Astrocyte (in vitro differentiated cells and primary cell): ENCODE data around the gene TRUB2. TPM values are rescaled to one million over a fixed set of nuclear protein-coding genes. Genes with fewer than 3 reads are reported as not detected.

Experiments
- DNase-seq: peaks from one replicate; pipeline ENCODE4 v3.0.0-alpha.2; 2010; ENCODE audit warnings: low read depth
- FAIRE-seq: peaks from 2 replicates; lab custom pipeline; 2011; peaks lifted over from hg19 to GRCh38; lab: Jason Lieb, UNC
- H2AFZ ChIP-seq: 2 replicates; pipeline ENCODE4 v1.6.0; 2012; ENCODE audit warnings: low read depth, low read length, inconsistent platforms
- H3K27ac ChIP-seq: 2 replicates; pipeline ENCODE4 v1.5.1; 2011; ENCODE audit warnings: low read depth, low read length, inconsistent platforms
- H3K27me3 ChIP-seq: 2 replicates; pipeline ENCODE4 v1.6.0; 2011; ENCODE audit warnings: low read length, inconsistent platforms; ENCODE audit not compliant: insufficient read depth
- H3K36me3 ChIP-seq: 2 replicates; pipeline ENCODE4 v1.5.1; 2011; ENCODE audit warnings: low read length, inconsistent platforms; ENCODE audit not compliant: insufficient read depth
- H3K4me1 ChIP-seq: 2 replicates; pipeline ENCODE4 v1.5.1; 2011; ENCODE audit warnings: low read length, inconsistent platforms; ENCODE audit not compliant: insufficient read depth
- H3K4me2 ChIP-seq: 2 replicates; pipeline ENCODE4 v1.6.0; 2012; ENCODE audit warnings: low read length, inconsistent platforms
- H3K4me3 ChIP-seq: 2 replicates; pipeline ENCODE4 v1.5.1; 2011; ENCODE audit warnings: low read depth, mild to moderate bottlenecking, low read length, inconsistent platforms; ENCODE audit not compliant: insufficient read depth
- H3K79me2 ChIP-seq: 2 replicates; pipeline ENCODE4 v1.6.0; 2012; ENCODE audit warnings: mild to moderate bottlenecking, low read length, inconsistent platforms; ENCODE audit not compliant: insufficient read depth
- H3K9ac ChIP-seq: 2 replicates; pipeline ENCODE4 v1.6.0; 2012; ENCODE audit warnings: mild to moderate bottlenecking, low read length, inconsistent platforms
- H3K9me3 ChIP-seq: 2 replicates; pipeline ENCODE4 v1.5.1; 2012; ENCODE audit warnings: low read depth, mild to moderate bottlenecking, low read length, inconsistent platforms; ENCODE audit not compliant: insufficient read depth
- H4K20me1 ChIP-seq: 2 replicates; pipeline ENCODE4 v1.6.0; 2012; ENCODE audit warnings: low read length, inconsistent platforms; ENCODE audit not compliant: insufficient read depth
- H3K27ac Mint-ChIP-seq: one replicate; pipeline ENCODE4 v1.8.0; 2021; ENCODE audit warnings: mild to moderate bottlenecking, mixed read lengths; ENCODE audit not compliant: unreplicated experiment
- H3K27me3 Mint-ChIP-seq: one replicate; pipeline ENCODE4 v1.8.0; 2021; ENCODE audit warnings: low read depth, mixed read lengths; ENCODE audit not compliant: unreplicated experiment
- H3K36me3 Mint-ChIP-seq: one replicate; pipeline ENCODE4 v1.8.0; 2021; ENCODE audit warnings: low read depth, mixed read lengths; ENCODE audit not compliant: unreplicated experiment
- H3K4me1 Mint-ChIP-seq: one replicate; pipeline ENCODE4 v1.8.0; 2021; ENCODE audit warnings: low read depth, mixed read lengths; ENCODE audit not compliant: unreplicated experiment
- H3K4me3 Mint-ChIP-seq: one replicate; pipeline ENCODE4 v1.8.0; 2021; ENCODE audit warnings: mild to moderate bottlenecking, moderate library complexity, mixed read lengths; ENCODE audit not compliant: unreplicated experiment
- H3K9me3 Mint-ChIP-seq: one replicate; pipeline ENCODE4 v1.8.0; 2021; ENCODE audit warnings: mild to moderate bottlenecking, mixed read lengths; ENCODE audit not compliant: unreplicated experiment
- EZH2 ChIP-seq: IDR thresholded peaks from 2 replicates; pipeline ENCODE4 v1.6.1; 2012; ENCODE audit warnings: mild to moderate bottlenecking, low read length, inconsistent platforms; ENCODE audit not compliant: insufficient read depth
- total RNA-seq: library from RNA; stranded (reverse); gene quantifications from 2 replicates; pipeline ENCODE4 v1.2.1, GENCODE V29; 2021
- TF ChIP-seq, protein P1 (sequence below): IDR thresholded peaks from 2 replicates; pipeline ENCODE4 v1.5.1; 2011; ENCODE audit warnings: low read depth, mild to moderate bottlenecking, inconsistent platforms, low read length, moderate library complexity; ENCODE audit not compliant: insufficient read depth

The TRUB2 gene
- total RNA-seq, 1 donor from 2014 or later, result 26.6 TPM

- peaks cover 19% of the 10 kb centered on the region for H3K79me2 ChIP-seq
- Mint-ChIP-seq H3K4me3 (no peak overlapping the region), H3K27me3 (no peaks in the 10 kb centered on the region), H3K9me3 (peaks cover 2% of the 10 kb centered on the region), H3K4me1 (no peaks in the 10 kb centered on the region), H3K27ac (peak overlapping the region; percentile 62), H3K36me3 (peaks cover 29% of the 10 kb centered on the region)
- no peak overlapping the region for H3K9ac ChIP-seq
- FAIRE-seq (no peak), DNase-seq (no peak)
- H3K36me3 ChIP-seq, result peaks cover 50% of the 10 kb centered on the region
- no peak overlapping the region for H2AFZ ChIP-seq
- no peaks in the 10 kb centered on the region for H3K9me3 ChIP-seq
- peaks cover 51% of the 10 kb centered on the region for H4K20me1 ChIP-seq
- TF ChIP-seq EZH2, result no peak
- TF ChIP-seq, protein P1, sequence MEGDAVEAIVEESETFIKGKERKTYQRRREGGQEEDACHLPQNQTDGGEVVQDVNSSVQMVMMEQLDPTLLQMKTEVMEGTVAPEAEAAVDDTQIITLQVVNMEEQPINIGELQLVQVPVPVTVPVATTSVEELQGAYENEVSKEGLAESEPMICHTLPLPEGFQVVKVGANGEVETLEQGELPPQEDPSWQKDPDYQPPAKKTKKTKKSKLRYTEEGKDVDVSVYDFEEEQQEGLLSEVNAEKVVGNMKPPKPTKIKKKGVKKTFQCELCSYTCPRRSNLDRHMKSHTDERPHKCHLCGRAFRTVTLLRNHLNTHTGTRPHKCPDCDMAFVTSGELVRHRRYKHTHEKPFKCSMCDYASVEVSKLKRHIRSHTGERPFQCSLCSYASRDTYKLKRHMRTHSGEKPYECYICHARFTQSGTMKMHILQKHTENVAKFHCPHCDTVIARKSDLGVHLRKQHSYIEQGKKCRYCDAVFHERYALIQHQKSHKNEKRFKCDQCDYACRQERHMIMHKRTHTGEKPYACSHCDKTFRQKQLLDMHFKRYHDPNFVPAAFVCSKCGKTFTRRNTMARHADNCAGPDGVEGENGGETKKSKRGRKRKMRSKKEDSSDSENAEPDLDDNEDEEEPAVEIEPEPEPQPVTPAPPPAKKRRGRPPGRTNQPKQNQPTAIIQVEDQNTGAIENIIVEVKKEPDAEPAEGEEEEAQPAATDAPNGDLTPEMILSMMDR, result no peak
- H3K27ac ChIP-seq, result no peak overlapping the region
- no peaks in the 10 kb centered on the region for H3K27me3 ChIP-seq
- H3K4me3 ChIP-seq, result no peak overlapping the region
- H3K4me2 ChIP-seq, result no peak overlapping the region
- no peaks in the 10 kb centered on the region for H3K4me1 ChIP-seq
These were observed 55.2 kb downstream of the TRUB2 start for GRCh38 chr9:128266868-128267590.

DNA sequence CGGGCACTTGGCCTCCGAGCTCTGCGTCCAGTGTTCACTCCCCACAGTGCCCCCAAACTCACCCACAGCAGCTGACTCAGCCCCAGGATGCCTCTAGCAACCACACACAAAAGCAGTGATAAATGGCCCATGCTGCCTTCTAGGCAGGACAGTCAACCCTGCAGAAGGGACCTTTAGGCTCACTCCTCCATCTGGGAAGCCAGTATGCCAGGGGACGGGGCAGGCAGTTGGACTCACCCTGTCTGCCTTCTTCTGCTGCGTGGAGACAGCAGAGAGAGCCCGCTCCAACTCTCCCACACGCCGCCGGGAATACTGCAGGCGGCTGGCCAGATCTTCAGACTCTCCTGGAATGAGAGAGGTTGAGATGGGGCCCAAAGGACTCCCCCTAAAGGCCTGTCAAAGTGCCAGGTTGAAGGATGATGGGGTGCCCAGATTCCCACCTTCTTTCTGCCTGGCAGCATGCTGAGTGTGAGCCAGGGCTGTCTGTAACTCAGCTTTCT lies 56.8 kb downstream of the TRUB2 start:
- DNase-seq (no peak), FAIRE-seq (no peak)
- peaks cover 49% of the 10 kb centered on the region for H4K20me1 ChIP-seq
- Mint-ChIP-seq H3K4me1 (no peaks in the 10 kb centered on the region), H3K27me3 (no peaks in the 10 kb centered on the region), H3K36me3 (peaks cover 36% of the 10 kb centered on the region), H3K9me3 (peaks cover 2% of the 10 kb centered on the region), H3K4me3 (no peak overlapping the region), H3K27ac (no peak overlapping the region)
- peaks cover 7% of the 10 kb centered on the region for H3K79me2 ChIP-seq
- no peak overlapping the region for H3K9ac ChIP-seq
- H3K36me3 ChIP-seq, result peaks cover 54% of the 10 kb centered on the region
- no peak overlapping the region for H2AFZ ChIP-seq
- no peaks in the 10 kb centered on the region for H3K27me3 ChIP-seq
- H3K27ac ChIP-seq, result no peak overlapping the region
- H3K4me3 ChIP-seq, result no peak overlapping the region
- H3K4me2 ChIP-seq, result no peak overlapping the region
- H3K4me1 ChIP-seq, result no peaks in the 10 kb centered on the region
- H3K9me3 ChIP-seq, result no peaks in the 10 kb centered on the region
- TF ChIP-seq, protein P1, result no peak
- TF ChIP-seq EZH2, result no peak

- DNase-seq (no peak), FAIRE-seq (no peak)
- H3K4me1 ChIP-seq, result no peaks in the 10 kb centered on the region
These were observed 59.6 kb downstream of the TRUB2 start for GRCh38 chr9:128262687-128263086.

More at GRCh38 chr9:128262687-128263086, 59.6 kb downstream of the TRUB2 start:
- Histone ChIP-seq H3K27me3 (no peaks in the 10 kb centered on the region), H4K20me1 (peaks cover 47% of the 10 kb centered on the region), H3K79me2 (no peaks in the 10 kb centered on the region), H3K9me3 (no peaks in the 10 kb centered on the region), H3K4me2 (no peak overlapping the region), H3K9ac (no peak overlapping the region), H3K4me3 (no peak overlapping the region), H3K36me3 (peaks cover 50% of the 10 kb centered on the region), H3K27ac (no peak overlapping the region), H2AFZ (no peak overlapping the region)
- H3K4me1 Mint-ChIP-seq, result no peaks in the 10 kb centered on the region
- H3K9me3 Mint-ChIP-seq, result peaks cover 2% of the 10 kb centered on the region
- no peak overlapping the region for H3K4me3 Mint-ChIP-seq
- TF ChIP-seq, protein P1, result no peak
- TF ChIP-seq EZH2, result no peak
- no peaks in the 10 kb centered on the region for H3K27me3 Mint-ChIP-seq
- H3K27ac Mint-ChIP-seq, result no peak overlapping the region
- peaks cover 27% of the 10 kb centered on the region for H3K36me3 Mint-ChIP-seq
